Globus pallidus (tissue), 1 donor: ENCODE measurements around the gene CDH22.

ENCODE experiments used
- DNase-seq: peaks from one replicate; pipeline ENCODE4 v3.0.0-alpha.2; 2015; ENCODE audit warnings: low spot score

CDH22 gene

GRCh38 chr20:46299078-46299477 is 9.2 kb downstream of the CDH22 start:
- DNase-seq: no peak

DNA sequence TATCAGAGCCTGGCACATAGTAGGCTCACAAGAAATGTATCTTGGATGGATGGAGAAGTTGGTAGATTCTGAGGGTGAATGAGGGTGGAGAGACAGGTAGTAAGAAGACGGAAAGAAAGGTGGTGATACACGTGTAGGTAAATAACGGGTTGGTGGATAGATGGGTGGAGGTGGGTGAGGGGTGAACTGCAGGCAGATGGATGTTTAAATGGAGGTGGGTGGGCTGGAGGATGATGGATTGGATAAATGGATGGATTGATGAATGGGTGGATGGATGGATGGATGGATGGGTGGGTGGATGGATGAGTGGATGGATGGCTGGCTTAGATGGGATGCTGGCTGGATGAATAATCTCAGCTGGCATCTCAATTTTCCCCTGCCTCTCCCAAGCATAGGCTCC is 9.9 kb downstream of the CDH22 start:
- no peak for DNase-seq

DNA sequence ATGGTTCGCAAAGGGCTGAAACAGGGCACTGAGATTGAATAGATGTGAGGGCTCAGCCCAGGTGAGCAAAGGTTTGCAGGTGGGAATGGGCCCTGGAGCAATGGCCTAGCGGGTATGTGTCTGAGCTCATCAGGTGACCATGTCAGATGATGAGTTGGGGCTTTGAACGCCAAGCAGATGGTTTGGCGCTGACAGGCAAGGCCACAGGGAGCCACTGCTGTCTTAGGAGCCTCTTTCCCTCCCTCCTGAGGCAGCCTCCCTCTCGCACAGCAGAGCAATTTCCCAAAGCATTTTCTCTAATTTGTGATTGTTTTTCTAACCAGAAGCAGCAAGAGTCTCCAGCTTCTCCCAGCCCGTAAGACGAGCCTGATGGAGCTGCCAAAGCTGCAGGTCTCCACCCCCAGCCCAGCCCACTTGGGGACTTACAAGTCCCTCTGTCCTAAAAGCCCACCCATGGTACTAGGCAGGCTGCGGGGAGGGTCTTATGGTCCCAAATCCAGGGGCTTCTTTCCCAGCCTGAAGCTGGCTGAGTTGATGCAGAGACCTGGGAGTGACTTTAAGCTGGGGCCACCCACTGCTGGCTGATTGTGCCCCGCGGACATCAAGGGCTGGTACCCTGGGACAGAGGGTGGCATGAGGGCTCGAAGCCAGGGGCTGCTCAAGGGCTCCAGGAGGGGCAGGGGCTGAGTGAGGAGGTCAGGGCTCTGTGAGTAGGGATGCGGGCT is 11.6 kb downstream of the CDH22 start:
- DNase-seq: no peak

DNA sequence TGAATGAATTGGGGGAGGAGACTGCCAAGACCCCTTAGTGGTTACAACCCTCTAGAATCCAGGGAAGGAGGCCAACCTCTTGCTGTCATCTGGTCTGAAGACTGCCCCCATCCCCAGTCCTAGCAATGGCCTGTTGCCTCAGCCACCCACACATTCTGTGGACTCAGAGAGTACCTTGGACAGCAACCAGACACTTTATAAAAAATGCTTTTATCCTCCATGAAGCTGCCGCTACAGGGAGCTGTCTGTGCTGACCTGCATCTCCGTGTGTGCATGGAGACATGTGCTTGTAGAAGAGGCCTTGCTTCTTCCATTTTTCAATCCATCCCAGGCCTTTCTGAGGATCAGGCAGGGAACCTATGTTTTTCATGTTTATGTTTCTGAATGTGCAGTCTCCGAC is 15.2 kb downstream of the CDH22 start:
- DNase-seq: no peak

- no peak for DNase-seq
Measured at GRCh38 chr20:46291401-46291800, 16.9 kb downstream of the CDH22 start.

DNA sequence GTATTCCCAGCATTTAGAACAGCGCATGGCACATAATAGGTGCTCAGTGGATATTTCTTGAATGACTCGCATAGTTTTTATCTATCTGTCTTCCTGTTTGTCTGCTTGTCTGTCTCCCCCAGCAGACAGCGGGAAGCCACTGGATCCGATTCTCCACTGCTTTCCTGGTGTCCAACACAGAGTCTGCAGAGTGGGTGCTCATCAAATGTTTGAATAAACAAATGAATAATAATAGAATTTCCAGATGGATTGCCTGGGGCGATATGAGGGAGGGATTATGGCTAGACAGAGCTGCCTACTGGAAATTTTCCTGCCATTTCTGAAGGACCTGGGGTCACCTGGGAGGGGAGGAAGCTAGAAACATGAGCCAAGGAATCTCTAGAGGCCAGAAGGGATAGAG is 18.9 kb downstream of the CDH22 start:
- DNase-seq: no peak

DNA sequence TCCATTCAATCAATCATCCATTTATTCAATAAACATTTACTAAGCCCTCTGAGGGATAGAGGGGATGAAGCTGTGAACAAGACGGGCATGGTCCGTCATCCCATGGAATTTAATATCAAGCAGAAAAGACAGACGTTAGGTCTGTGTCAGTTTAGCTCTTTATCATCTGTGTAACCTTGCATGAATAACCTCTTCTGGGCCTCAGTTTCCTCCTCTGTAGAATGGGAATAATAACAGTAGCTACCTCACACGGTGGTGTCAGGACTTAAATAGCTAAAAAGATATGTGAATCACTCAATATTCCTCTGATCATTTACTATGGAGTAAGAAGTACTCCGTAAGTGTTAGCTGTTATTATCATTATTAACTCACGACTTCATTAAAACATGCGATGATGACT is 21.3 kb downstream of the CDH22 start:
- no peak for DNase-seq

GRCh38 chr20:46286382-46286781 is 21.9 kb downstream of the CDH22 start:
- no peak for DNase-seq

- DNase-seq: no peak
Measured at GRCh38 chr20:46285740-46286139, 22.6 kb downstream of the CDH22 start.

DNA sequence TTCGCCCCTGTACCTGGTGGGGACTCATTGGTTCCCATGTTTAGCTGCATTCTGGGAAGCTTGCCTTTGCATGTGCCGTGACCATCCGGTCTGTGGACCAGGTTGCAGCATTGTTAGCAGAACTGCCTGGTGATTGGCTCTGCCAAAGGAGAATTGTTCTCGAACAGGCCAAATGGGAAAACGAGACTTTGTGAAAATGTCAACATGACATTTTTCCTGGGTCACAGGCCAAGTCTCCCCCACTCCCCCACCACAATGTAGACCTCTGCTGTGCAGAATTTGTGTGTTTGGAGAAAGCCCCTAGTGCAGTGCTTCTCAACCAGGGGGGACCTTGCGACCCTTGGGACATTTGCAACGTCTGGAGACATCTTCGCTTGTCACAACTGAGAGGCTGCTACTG is 23.2 kb downstream of the CDH22 start:
- no peak for DNase-seq

DNA sequence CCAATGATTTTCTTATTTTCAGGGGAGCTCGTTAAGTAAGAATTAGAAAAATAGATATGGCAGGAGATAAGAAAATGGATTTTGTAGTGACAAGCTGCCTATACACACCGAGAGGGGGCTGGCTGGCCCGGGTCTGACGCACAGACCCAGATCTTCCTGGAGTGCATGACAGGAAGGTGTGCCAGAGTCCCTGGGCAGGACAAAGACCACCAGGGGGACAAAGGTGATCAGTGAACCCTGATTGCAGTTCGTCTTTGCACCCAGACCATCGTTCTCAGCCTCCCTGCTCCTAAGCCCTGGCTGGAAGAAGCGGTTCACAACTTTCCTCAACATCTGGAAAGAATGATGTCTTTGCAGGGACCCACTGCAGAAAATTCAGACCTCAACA is 24.3 kb downstream of the CDH22 start:
- DNase-seq: no peak

GRCh38 chr20:46283426-46284039 is 24.8 kb downstream of the CDH22 start:
- DNase-seq: no peak

GRCh38 chr20:46282669-46283068 is 25.6 kb downstream of the CDH22 start:
- DNase-seq: no peak

GRCh38 chr20:46279103-46279502 is 29.2 kb downstream of the CDH22 start:
- no peak for DNase-seq

GRCh38 chr20:46277602-46278001 is 30.7 kb downstream of the CDH22 start:
- no peak for DNase-seq

GRCh38 chr20:46276531-46276930 is 31.8 kb downstream of the CDH22 start:
- no peak for DNase-seq

- no peak for DNase-seq
Measured at GRCh38 chr20:46275091-46275490, 33.2 kb downstream of the CDH22 start.

- no peak for DNase-seq
Measured at GRCh38 chr20:46273717-46274116, 34.6 kb downstream of the CDH22 start.

DNA sequence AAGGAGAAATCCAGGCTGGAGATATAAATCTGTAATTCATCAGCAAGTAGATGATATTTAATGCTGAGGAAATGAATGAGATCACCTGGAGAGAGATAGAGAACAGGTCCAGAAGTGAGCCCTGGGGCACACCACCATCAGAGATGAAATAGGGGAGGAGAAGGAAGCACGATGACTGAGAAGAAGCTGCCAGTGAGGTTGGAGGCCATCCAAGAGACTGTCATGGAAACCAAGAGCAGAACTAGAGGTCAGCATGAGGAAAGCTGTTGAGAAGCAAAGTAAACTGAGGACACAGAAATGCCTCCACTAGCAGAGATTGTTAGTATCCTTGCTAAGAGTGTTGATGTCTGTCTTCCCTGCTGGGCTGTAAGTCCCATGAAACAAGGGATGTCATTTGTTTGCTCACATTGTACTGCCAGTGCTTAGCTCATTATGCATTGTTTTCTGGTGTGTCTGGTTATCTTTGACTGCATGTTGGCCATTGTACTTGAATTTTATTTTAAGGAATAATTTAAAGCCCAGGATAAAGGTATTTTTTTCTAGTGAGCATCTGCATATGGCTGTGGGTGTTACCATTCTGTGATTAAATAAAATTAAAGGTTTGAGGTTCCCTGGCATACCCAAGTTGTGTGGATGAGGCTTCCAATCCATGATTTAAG is 35.8 kb downstream of the CDH22 start:
- DNase-seq: no peak

DNA sequence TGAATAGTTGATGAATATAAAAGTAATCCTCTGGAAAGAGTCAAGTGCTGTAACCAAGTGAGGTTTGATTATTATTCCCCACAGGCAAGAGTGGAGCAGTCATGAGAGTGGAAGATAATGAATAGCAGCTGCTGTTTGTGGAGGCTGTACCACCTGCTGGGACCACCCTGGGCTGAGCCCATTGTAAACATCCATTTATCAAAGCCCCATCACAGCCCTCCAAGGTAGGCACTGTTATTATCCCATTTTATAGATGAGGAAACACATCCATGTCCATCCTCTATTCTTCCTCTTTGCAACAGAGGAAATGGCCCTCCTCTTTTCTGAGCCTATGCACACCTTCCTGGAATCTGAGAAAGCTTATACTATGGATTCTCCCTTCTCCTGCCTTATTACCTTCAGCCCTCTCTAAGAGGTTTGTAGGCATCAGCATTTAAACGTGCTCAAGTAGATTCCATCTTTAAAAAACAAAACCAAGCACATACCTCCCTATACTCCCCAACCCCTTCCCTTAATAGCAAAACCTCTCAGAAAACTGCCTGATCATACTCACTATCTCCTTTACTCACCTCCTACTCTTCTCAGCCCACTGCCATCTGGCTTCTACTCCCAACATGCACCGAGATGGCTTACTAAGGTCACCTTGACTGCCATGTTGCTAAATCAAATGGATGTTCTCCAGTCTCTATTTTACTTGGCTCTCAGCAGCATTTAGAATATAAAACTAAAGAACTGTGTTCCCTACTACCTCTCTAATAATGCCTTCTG is 37.1 kb downstream of the CDH22 start:
- DNase-seq: no peak

GRCh38 chr20:46269372-46269771 is 38.9 kb downstream of the CDH22 start:
- no peak for DNase-seq

DNA sequence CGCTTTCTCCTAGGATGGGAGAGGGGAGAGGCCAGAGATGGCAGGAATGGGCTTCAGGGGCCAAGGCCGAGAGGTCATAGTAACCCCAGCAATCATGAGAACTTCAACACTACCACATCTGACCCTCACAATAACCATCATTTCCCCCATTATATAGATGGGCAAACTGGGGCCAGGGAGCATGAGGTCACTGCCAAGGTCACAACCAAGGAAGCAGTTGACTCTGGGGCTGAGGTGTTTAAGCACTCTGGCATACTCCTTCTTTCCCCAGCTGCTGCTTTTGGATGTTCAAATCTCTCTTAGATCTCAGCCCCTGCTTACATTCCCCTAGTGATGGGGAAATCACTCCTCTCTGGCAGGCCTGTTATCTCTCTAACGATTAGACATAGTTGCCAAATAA is 39.6 kb downstream of the CDH22 start:
- DNase-seq: no peak

DNA sequence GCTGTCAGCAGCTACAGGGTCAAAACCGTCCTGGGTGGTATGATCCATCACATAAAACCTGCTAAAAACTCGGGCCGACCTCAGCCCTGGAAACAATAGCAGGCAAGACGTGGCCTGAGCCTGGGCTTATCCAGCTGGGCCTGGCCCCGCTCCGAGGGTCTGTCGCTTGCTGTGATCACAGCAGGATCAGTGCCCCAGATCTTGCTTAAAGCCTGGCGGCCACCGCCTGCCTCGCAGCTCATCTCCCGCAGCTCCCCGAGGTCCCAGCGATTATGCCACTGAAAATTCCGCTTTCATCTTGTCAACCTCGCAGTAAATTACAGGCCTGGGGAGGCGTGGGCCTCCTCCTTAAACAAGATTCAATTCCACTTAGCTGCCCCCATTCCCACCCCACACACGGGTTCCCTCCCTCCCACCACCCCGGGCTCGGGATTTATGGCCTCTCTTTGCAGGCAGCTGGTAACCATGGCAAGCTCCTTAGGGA is 40.1 kb downstream of the CDH22 start:
- DNase-seq: no peak
